Endothelial cell of umbilical vein (primary cell): Measurements from ENCODE around the gene MS4A15.

Source experiments
- FOS ChIP-seq: IDR thresholded peaks from 2 replicates; pipeline ENCODE4 v1.6.1; 2011; ENCODE audit warnings: mild to moderate bottlenecking, low read length, moderate library complexity, borderline replicate concordance; ENCODE audit not compliant: insufficient read depth
- TF ChIP-seq, protein P1 (sequence below), 2 donors: IDR thresholded peaks; 1 replicate in 1 of 2; 2 replicates in 1 of 2; pipeline ENCODE4 v1.5.1; 2011; ENCODE audit warnings: low read length in 2 of 2, mild to moderate bottlenecking in 2 of 2, moderate library complexity in 2 of 2, control low read depth in 1 of 2, inconsistent platforms in 1 of 2, low read depth in 1 of 2; ENCODE audit not compliant: insufficient read depth in 1 of 2; ENCODE audit errors: extremely low read depth in 1 of 2

DNA sequence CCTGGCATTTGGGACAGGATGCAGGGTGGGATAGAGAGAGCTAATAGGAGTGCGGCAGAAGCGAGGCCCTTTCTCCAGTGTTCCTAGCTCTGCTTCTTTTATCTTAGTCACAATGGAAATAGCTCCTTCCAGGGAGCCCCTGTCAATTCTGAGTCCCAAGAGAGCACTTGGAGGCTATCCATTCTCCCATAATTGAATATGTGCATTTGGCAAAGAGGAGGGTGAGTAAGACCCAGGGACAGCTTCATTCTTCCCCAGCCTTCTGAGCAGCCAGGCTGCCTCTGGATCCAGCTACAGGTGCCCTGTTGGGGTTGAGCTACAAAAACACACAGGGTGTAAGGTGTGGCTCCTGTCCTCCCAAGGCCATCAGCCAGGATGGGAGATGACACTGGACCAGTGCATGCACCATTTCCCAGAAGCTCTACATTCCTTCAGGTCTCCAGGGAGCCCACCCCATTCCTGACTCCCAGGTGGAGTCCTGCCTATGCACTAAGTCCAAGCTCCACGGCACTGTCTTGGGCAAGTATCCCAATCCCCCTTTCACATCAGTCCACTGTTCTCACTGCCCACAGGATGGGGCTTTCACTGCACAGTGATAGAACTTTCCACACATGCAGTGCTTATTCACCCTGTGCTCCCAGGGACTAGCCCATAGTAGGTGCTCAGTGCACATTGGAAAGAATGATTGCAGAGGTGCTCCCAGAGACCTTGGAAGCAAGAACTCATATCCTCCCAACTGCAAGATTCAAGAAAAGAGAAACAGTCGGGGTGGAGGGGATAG is 34.7 kb downstream of the MS4A15 start:
- TF ChIP-seq FOS, result no peak
- TF ChIP-seq, protein P1, sequence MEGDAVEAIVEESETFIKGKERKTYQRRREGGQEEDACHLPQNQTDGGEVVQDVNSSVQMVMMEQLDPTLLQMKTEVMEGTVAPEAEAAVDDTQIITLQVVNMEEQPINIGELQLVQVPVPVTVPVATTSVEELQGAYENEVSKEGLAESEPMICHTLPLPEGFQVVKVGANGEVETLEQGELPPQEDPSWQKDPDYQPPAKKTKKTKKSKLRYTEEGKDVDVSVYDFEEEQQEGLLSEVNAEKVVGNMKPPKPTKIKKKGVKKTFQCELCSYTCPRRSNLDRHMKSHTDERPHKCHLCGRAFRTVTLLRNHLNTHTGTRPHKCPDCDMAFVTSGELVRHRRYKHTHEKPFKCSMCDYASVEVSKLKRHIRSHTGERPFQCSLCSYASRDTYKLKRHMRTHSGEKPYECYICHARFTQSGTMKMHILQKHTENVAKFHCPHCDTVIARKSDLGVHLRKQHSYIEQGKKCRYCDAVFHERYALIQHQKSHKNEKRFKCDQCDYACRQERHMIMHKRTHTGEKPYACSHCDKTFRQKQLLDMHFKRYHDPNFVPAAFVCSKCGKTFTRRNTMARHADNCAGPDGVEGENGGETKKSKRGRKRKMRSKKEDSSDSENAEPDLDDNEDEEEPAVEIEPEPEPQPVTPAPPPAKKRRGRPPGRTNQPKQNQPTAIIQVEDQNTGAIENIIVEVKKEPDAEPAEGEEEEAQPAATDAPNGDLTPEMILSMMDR (IDR thresholded peaks at IDR 0.05; ENCODE audit: extremely low read depth in 1 of 2, insufficient read depth in 1 of 2, low read depth in 1 of 2, low read length in 2 of 2), result no peak
